GM13976 (cell line): ENCODE measurements around the gene TRIM2.

Source experiments
- DNase-seq: peaks from one replicate; pipeline ENCODE4 v3.0.0; 2012; ENCODE audit warnings: low spot score
- CTCF ChIP-seq: IDR thresholded peaks from 2 replicates; pipeline ENCODE4 v1.5.1; 2012; ENCODE audit warnings: borderline replicate concordance, mild to moderate bottlenecking; ENCODE audit not compliant: insufficient read depth; ENCODE audit errors: extremely low read depth, missing control alignments, control extremely low read depth
- in situ Hi-C: fragments of 300-500 bp; cut with MboI; formaldehyde crosslinking; loops from one replicate; pipeline ENCODE4 v1.12.0; 2022; ENCODE audit warnings: low sequenced_read_pairs, mixed read lengths, inconsistent platforms; ENCODE audit not compliant: unreplicated experiment

The TRIM2 gene

GRCh38 chr4:153372967-153373562 is 168.8 kb downstream of the TRIM2 start:
- no peak for TF ChIP-seq CTCF
- in situ Hi-C loops, result no loop called here
- DNase-seq, result no peak

GRCh38 chr4:153374442-153374841 is 170.2 kb downstream of the TRIM2 start:
- TF ChIP-seq CTCF, result no peak
- DNase-seq, result no peak
- in situ Hi-C loops, result no loop called here

- no peak for TF ChIP-seq CTCF
- no peak for DNase-seq
- in situ Hi-C loops, result no loop called here
Measured at GRCh38 chr4:153375303-153375702, 171.1 kb downstream of the TRIM2 start.

GRCh38 chr4:153383131-153383530 is 178.9 kb downstream of the TRIM2 start:
- no peak for DNase-seq
- in situ Hi-C loops, result no loop called here
- no peak for TF ChIP-seq CTCF

GRCh38 chr4:153384160-153384559 is 179.9 kb downstream of the TRIM2 start:
- in situ Hi-C loops, result no loop called here
- no peak for DNase-seq
- TF ChIP-seq CTCF, result no peak

GRCh38 chr4:153385784-153386183 is 181.5 kb downstream of the TRIM2 start:
- in situ Hi-C loops, result no loop called here
- no peak for TF ChIP-seq CTCF
- DNase-seq, result no peak
